HepG2 (cell line): ENCODE measurements around the gene ENO3. TPM values are rescaled to one million over a fixed set of nuclear protein-coding genes. Genes with fewer than 3 reads are reported as not detected.
A peak's percentile ranks its signal among the peaks of the same experiment; 100 is the strongest.

Experiments
- DPF2 ChIP-seq: sonication (generic); formaldehyde crosslinking; IDR thresholded peaks from 2 replicates; pipeline ENCODE4 v1.4.0; 2020; ENCODE audit warnings: mild to moderate bottlenecking, low read depth, missing genetic modification reagents, borderline replicate concordance
- KMT2B ChIP-seq: IDR thresholded peaks from 2 replicates; pipeline ENCODE4 v1.6.1; 2016; ENCODE audit warnings: missing genetic modification reagents, missing compliant biosample characterization
- NFKBIZ ChIP-seq: IDR thresholded peaks from 2 replicates; pipeline ENCODE4 v1.6.1; 2018; ENCODE audit warnings: missing genetic modification reagents, missing compliant biosample characterization
- PCBP1 ChIP-seq: fragments of 200-400 bp; formaldehyde crosslinking; IDR thresholded peaks from 2 replicates; pipeline ENCODE4 v1.6.1; 2017; ENCODE audit warnings: mild to moderate bottlenecking, low read depth, low read length, borderline replicate concordance
- STAT5B ChIP-seq: sonication (generic); formaldehyde crosslinking; IDR thresholded peaks from 2 replicates; pipeline ENCODE4 v1.4.0; 2020; ENCODE audit warnings: missing genetic modification reagents
- TSC22D2 ChIP-seq: sonication (generic); formaldehyde crosslinking; IDR thresholded peaks from 2 replicates; pipeline ENCODE4 v1.5.1; 2020; ENCODE audit warnings: missing genetic modification reagents, mild to moderate bottlenecking, borderline replicate concordance
- ZFP1 ChIP-seq: IDR thresholded peaks from 2 replicates; pipeline ENCODE4 v1.6.1; 2016
- ZKSCAN5 ChIP-seq: sonication (generic); formaldehyde crosslinking; IDR thresholded peaks from 2 replicates; pipeline ENCODE4 v1.5.1; 2020; ENCODE audit warnings: mild to moderate bottlenecking, missing genetic modification reagents
- ZNF614 ChIP-seq: IDR thresholded peaks from 2 replicates; pipeline ENCODE4 v1.6.1; 2018; ENCODE audit warnings: missing biosample characterization, missing genetic modification reagents, inconsistent platforms, borderline replicate concordance
- ZNF850 ChIP-seq: sonication (generic); formaldehyde crosslinking; conservative IDR thresholded peaks from 2 replicates; pipeline ENCODE4 v1.9.0; 2021; ENCODE audit warnings: mild to moderate bottlenecking, missing genetic modification reagents
- polyA plus RNA-seq, 8 experiments: library from polyadenylated mRNA; depleted of rRNA in 3 of 8; stranded (reverse) in 7 of 8; unstranded in 1 of 8; fragments of >200 nt; fragmentation: Illumina TruSeq in 4 of 8; extraction: Trizol in 4 of 8; gene quantifications; 2 replicates each; pipeline versions ENCODE4 v1.2.1 to v1.2.3, GENCODE V29; 2011 to 2016; ENCODE audit warnings: low read depth in 4 of 8, missing spikeins in 1 of 8, mixed read lengths in 1 of 8; ENCODE audit not compliant: insufficient read depth in 1 of 8
- total RNA-seq, 5 experiments: library from RNA; depleted of rRNA; stranded (reverse); fragments of >200 nt; fragmentation: Illumina TruSeq; extraction: Trizol; gene quantifications; 2 replicates each; pipeline ENCODE4 v1.2.3, GENCODE V29; 2016; ENCODE audit warnings: low read depth in 1 of 5
- TF ChIP-seq, protein P1 (sequence below): sonication (generic); formaldehyde crosslinking; IDR thresholded peaks from 2 replicates; pipeline ENCODE4 v1.8.1; 2023; ENCODE audit warnings: mild to moderate bottlenecking, missing genetic modification reagents
- TF ChIP-seq, protein P2 (sequence below): sonication (generic); formaldehyde crosslinking; IDR thresholded peaks from 2 replicates; pipeline ENCODE4 v1.4.0; 2020; ENCODE audit warnings: mild to moderate bottlenecking, missing genetic modification reagents
- TF ChIP-seq, protein P3 (sequence below): sonication (generic); formaldehyde crosslinking; IDR thresholded peaks from 2 replicates; pipeline ENCODE4 v1.4.0; 2020; ENCODE audit warnings: missing genetic modification reagents, borderline replicate concordance

ENO3 gene
- total and polyA plus RNA-seq, 2 of the 13 experiments (the other 11 are each of a cell fraction or from before 2014, with no cell fraction given), result 59.8 to 69.8 TPM

DNA sequence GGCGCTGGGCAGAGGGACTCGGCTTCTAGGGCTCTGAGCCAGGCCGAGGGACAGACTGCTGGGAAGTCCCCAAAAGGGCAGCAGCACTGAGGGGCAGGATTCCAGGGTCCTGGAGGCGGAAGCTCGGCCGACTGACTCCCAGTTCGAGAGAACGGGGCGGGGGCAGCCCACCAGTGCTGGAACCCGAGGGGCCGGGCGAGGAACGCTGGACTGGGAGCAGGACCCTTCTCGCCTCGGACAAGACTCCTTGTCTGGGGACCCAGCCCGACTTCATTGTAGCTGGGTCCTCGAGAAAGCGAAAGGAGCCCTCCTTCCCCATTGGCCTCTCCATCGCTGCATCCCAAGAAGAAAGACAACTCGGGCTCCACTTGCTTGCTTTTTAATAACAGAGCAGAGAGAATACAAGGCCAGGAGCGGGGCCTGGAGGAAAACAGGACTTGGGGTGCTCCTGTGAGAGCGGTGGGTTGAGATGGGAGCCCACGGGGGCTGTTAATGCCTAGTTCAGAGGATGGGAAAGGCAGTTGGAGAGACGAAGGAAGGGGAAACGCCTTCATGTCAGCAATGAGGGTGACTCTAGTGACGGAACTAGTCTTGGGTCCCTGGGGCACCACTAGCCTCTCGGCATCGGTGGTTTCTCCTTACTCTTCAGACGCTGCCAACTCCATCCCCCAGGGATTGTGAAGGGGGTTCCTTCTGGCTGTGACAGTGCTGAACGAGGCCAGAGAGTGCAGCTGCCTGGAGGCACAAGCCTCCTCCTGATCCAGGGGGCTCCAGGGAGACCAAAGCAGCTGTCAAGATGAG is 37.0 kb downstream of the ENO3 start (continued):
- TF ChIP-seq KMT2B (CRISPR knock-in tag), result 0 out of 2 replicates have a peak, but pooled peaks have one; percentile 26
- TF ChIP-seq NFKBIZ (CRISPR knock-in tag), result no peak
- TF ChIP-seq, protein P1, sequence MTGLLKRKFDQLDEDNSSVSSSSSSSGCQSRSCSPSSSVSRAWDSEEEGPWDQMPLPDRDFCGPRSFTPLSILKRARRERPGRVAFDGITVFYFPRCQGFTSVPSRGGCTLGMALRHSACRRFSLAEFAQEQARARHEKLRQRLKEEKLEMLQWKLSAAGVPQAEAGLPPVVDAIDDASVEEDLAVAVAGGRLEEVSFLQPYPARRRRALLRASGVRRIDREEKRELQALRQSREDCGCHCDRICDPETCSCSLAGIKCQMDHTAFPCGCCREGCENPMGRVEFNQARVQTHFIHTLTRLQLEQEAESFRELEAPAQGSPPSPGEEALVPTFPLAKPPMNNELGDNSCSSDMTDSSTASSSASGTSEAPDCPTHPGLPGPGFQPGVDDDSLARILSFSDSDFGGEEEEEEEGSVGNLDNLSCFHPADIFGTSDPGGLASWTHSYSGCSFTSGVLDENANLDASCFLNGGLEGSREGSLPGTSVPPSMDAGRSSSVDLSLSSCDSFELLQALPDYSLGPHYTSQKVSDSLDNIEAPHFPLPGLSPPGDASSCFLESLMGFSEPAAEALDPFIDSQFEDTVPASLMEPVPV (CRISPR knock-in tag), result no peak
- no peak for TF ChIP-seq TSC22D2 (CRISPR knock-in tag)
- no peak for TF ChIP-seq ZKSCAN5 (CRISPR knock-in tag)
- TF ChIP-seq DPF2, result no peak
- 0 out of 2 replicates have a peak, but pooled peaks have one; percentile 11 for TF ChIP-seq ZNF850 (CRISPR knock-in tag)
- TF ChIP-seq STAT5B (CRISPR knock-in tag), result no peak
- TF ChIP-seq, protein P2, sequence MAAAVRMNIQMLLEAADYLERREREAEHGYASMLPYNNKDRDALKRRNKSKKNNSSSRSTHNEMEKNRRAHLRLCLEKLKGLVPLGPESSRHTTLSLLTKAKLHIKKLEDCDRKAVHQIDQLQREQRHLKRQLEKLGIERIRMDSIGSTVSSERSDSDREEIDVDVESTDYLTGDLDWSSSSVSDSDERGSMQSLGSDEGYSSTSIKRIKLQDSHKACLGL, result 0 out of 2 replicates have a peak, but pooled peaks have one; percentile 28
- peak; percentile 1; the same call in 1 of the 2 replicates for TF ChIP-seq ZNF614
- TF ChIP-seq PCBP1, result 0 out of 2 replicates have a peak, but pooled peaks have one; percentile 14
- TF ChIP-seq, protein P3, sequence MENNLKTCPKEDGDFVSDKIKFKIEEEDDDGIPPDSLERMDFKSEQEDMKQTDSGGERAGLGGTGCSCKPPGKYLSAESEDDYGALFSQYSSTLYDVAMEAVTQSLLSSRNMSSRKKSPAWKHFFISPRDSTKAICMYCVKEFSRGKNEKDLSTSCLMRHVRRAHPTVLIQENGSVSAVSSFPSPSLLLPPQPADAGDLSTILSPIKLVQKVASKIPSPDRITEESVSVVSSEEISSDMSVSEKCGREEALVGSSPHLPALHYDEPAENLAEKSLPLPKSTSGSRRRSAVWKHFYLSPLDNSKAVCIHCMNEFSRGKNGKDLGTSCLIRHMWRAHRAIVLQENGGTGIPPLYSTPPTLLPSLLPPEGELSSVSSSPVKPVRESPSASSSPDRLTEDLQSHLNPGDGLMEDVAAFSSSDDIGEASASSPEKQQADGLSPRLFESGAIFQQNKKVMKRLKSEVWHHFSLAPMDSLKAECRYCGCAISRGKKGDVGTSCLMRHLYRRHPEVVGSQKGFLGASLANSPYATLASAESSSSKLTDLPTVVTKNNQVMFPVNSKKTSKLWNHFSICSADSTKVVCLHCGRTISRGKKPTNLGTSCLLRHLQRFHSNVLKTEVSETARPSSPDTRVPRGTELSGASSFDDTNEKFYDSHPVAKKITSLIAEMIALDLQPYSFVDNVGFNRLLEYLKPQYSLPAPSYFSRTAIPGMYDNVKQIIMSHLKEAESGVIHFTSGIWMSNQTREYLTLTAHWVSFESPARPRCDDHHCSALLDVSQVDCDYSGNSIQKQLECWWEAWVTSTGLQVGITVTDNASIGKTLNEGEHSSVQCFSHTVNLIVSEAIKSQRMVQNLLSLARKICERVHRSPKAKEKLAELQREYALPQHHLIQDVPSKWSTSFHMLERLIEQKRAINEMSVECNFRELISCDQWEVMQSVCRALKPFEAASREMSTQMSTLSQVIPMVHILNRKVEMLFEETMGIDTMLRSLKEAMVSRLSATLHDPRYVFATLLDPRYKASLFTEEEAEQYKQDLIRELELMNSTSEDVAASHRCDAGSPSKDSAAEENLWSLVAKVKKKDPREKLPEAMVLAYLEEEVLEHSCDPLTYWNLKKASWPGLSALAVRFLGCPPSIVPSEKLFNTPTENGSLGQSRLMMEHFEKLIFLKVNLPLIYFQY (CRISPR knock-in tag), result peak; percentile 14; the same call in 1 of the 2 replicates
- 0 out of 2 replicates have a peak, but pooled peaks have one; percentile 9 for TF ChIP-seq ZFP1 (CRISPR knock-in tag)
- TF ChIP-seq, all 625 proteins: peak for 23
